PC-9 (cell line): ENCODE measurements around the gene GLRX2.

Experiments
- CTCF ChIP-seq: fragments of 200-600 bp; sonication (generic); conservative IDR thresholded peaks from 2 replicates; pipeline ENCODE4 v1.6.1; 2017; ENCODE audit warnings: mixed run types, antibody characterized with exemption, mild to moderate bottlenecking, moderate library complexity
- EZH2 ChIP-seq: fragments of 200-600 bp; sonication (generic); IDR thresholded peaks from 2 replicates; pipeline ENCODE4 v1.8.0; 2017; ENCODE audit warnings: antibody characterized with exemption, low read depth

- TF ChIP-seq CTCF: no peak
- no peak for TF ChIP-seq EZH2
These were observed 39.3 kb downstream of the GLRX2 start for GRCh38 chr1:193065954-193066353.
